Measurements from ENCODE around the gene ENTPD3.
A peak's percentile ranks its signal among the peaks of the same experiment; 100 is the strongest.

The ENTPD3 gene

GRCh38 chr3:40452562-40452875 lies 65.5 kb downstream of the ENTPD3 start:
- Histone ChIP-seq H3K4me1 (no peaks in the 10 kb centered on the region), H3K4me3 (ENCODE audit: low read depth, low read length) (peak overlapping the region; percentile 63), H3K27me3 (no peaks in the 10 kb centered on the region), H3K36me3 (peaks cover 2% of the 10 kb centered on the region; the same call in 1 of the 2 replicates), H3K9me3 (no peaks in the 10 kb centered on the region)
- TF ChIP-seq CTCF (IDR thresholded peaks at IDR 0.05; ENCODE audit: low read depth, low read length): no peak
- no peak for DNase-seq

GRCh38 chr3:40452876-40453730 lies 66.1 kb downstream of the ENTPD3 start:
- peak; percentile 95 for DNase-seq
- Histone ChIP-seq H3K4me3 (ENCODE audit: low read depth, low read length) (peak overlapping the region; percentile 71), H3K36me3 (peaks cover 8% of the 10 kb centered on the region), H3K9me3 (no peaks in the 10 kb centered on the region), H3K4me1 (no peaks in the 10 kb centered on the region), H3K27me3 (no peaks in the 10 kb centered on the region)
- no peak for TF ChIP-seq CTCF (IDR thresholded peaks at IDR 0.05; ENCODE audit: low read depth, low read length)

DNA sequence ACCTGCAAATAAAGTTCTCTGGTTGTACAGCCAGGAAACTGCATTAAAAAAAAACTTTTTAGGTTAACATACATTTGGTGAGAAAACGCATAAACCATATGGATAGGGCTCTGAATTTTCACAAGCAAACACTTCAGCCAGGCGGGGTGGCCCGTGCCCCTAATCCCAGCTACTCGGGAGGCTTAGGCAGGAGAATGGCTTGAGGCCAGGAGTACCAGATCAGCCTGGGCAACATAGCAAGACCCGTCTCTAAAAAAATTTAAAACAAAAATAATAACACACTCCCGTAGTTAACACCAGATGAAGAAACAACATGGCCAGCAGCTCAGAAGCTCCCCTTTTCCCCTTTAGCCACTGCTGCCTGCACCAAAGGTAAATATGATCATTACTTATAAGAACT lies 66.9 kb downstream of the ENTPD3 start:
- Histone ChIP-seq H3K4me3 (ENCODE audit: low read depth, low read length) (peak overlapping the region; percentile 71), H3K36me3 (peaks cover 16% of the 10 kb centered on the region)
- no peak for TF ChIP-seq CTCF (IDR thresholded peaks at IDR 0.05; ENCODE audit: low read depth, low read length)

DNA sequence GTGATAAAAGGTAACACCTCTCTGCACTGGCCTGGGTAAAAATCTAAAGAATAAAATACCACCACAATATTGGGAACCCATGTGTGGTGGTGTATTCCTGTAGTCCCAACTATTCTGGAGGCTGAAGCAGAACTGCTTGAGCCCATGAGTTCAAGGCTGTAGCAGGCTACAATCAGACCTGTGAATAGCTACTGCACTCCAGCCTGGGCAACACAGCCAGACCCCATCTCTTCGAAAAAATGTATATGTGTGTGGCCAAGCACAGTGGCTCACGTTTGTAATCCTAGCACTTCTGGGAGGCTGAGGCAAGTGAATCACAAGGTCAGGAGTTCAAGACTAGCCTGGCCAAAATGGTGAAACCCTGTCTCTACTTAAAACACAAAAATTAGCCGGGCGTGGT lies 68.3 kb downstream of the ENTPD3 start:
- Histone ChIP-seq H3K4me3 (ENCODE audit: low read depth, low read length) (no peak overlapping the region), H3K9me3 (no peaks in the 10 kb centered on the region), H3K4me1 (no peaks in the 10 kb centered on the region), H3K27me3 (no peaks in the 10 kb centered on the region), H3K36me3 (peaks cover 28% of the 10 kb centered on the region)
- DNase-seq: no peak
- no peak for TF ChIP-seq CTCF (IDR thresholded peaks at IDR 0.05; ENCODE audit: low read depth, low read length)

More for the DNA sequence above, 66.9 kb downstream of the ENTPD3 start:
- no peaks in the 10 kb centered on the region for H3K9me3 ChIP-seq
- DNase-seq: no peak
- no peaks in the 10 kb centered on the region for H3K4me1 ChIP-seq
- no peaks in the 10 kb centered on the region for H3K27me3 ChIP-seq

GRCh38 chr3:40456279-40456939 lies 69.4 kb downstream of the ENTPD3 start:
- H3K4me3 ChIP-seq (ENCODE audit: low read depth, low read length): peak overlapping the region; percentile 88
- H3K9me3 ChIP-seq: no peaks in the 10 kb centered on the region
- peaks cover 37% of the 10 kb centered on the region for H3K36me3 ChIP-seq
- no peaks in the 10 kb centered on the region for H3K4me1 ChIP-seq
- H3K27me3 ChIP-seq: no peaks in the 10 kb centered on the region
- no peak for DNase-seq
- no peak for TF ChIP-seq CTCF (IDR thresholded peaks at IDR 0.05; ENCODE audit: low read depth, low read length)
